ENCODE results near the gene LEO1.

LEO1 gene

GRCh38 chr15:51931016-51931415 is 40.6 kb downstream of the LEO1 start:
- DNase-seq (ENCODE audit: low spot score): no peak

DNA sequence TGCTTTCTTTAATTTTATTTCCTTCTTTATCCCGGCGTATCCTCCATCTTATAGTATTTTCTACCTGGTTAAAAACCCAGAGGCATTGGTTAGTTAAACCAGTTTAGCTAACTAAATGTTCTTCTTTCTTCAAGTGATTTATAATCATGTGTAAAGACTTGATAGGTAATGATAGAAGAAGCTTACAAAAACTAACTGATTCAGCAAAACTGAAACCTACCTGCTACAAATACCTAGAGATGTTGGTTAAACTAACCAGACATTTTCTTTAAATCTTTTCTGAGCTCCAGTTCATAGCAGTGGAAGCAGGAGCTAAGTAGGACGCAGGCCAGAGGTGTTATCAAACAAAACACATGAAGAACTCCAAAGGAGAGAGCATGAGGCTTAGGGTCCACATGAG is 44.8 kb downstream of the LEO1 start:
- DNase-seq (ENCODE audit: low spot score): no peak

- DNase-seq (ENCODE audit: low spot score): no peak
These were observed 47.2 kb downstream of the LEO1 start for GRCh38 chr15:51924156-51925068.

DNA sequence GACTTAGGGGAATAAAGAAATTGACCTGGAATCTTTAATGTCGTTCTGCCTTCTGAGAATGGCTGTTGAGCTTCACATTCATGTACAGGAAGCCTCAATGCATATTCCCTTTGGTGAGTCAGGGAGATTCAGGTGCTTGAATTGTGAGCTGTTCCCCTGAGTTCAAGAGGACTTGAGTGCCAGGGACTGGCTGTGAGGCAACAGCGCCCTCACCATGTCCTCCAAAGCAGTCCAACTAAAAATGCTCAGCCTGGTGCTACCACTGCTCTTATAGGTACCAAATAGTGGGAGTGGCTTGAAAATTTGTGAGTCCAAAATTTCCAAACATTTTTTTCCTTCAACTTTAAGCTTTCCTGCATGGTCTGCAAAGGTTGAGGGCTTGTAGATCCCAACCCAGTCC is 54.1 kb downstream of the LEO1 start:
- DNase-seq (ENCODE audit: low spot score): no peak

- DNase-seq (ENCODE audit: low spot score): no peak
These were observed 59.0 kb downstream of the LEO1 start for GRCh38 chr15:51912528-51912927.

DNA sequence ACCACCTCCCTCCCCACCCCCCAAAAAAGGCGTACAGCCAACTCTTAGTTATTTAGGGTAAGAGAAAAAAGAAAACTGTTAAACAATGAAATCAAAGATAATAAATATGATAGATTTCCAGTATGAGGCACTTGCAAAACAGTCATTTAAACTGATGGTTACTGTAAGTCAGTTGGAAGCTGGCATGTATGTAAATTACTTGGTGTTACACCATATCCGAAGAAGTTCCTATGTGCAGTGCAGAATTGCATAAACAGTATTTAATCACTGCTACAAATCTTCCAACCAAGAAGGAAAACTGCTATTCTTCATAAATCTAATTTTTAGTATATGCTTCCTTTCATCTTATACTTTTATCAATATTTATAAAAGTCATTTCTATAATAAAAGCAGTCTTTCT is 62.0 kb downstream of the LEO1 start:
- no peak for DNase-seq (ENCODE audit: low spot score)

GRCh38 chr15:51908316-51908715 is 63.3 kb downstream of the LEO1 start:
- no peak for DNase-seq (ENCODE audit: low spot score)

GRCh38 chr15:51907136-51907862 is 64.3 kb downstream of the LEO1 start:
- no peak for DNase-seq (ENCODE audit: low spot score)

- DNase-seq (ENCODE audit: low spot score): no peak
These were observed 66.6 kb downstream of the LEO1 start for GRCh38 chr15:51904931-51905330.

DNA sequence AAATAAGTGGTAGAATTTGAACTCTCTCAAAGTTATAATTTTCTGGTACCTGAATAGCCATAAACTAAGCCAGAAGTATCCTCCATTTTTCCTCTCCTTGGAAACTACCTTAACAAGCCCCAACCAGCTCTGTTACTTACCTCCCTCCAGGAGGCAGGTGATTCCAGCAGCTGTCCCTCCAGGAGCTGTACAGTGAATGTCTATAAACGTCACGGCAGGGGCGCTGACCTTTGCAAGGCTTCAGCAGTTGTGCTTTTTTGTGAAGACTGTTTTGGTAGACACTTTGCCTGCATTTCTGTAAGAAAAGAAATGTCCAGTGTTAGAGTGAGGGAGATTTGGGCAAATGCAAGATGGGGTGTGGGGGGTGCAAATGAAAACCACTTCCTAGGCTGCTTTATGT is 67.2 kb downstream of the LEO1 start:
- DNase-seq (ENCODE audit: low spot score): no peak

- DNase-seq (ENCODE audit: low spot score): no peak
These were observed 82.1 kb downstream of the LEO1 start for GRCh38 chr15:51889486-51889885.

- DNase-seq (ENCODE audit: low spot score): peak; percentile 2
These were observed 82.9 kb downstream of the LEO1 start for GRCh38 chr15:51888593-51889195.

Measured in CD4-positive, alpha-beta T cell treated with Interleukin-6 at 100 ng/mL for 8 hours (primary cell).